Frontal cortex (tissue), 4 donors: ENCODE results near the gene MUC20. TPM values are rescaled to one million over a fixed set of nuclear protein-coding genes. Genes with fewer than 3 reads are reported as not detected.
"Not testable (repeated sequence)": the region's sequence is repeated elsewhere in the genome, so short reads cannot be mapped to it uniquely, and the experiment has no call there.

Experiments
- DNase-seq, 2 donors: peaks; one replicate each; pipeline ENCODE4 v3.0.0; 2012; ENCODE audit warnings: low spot score in 2 of 2
- FAIRE-seq: peaks from 2 replicates; lab custom pipeline; 2012; peaks lifted over from hg19 to GRCh38; lab: Jason Lieb, UNC
- total RNA-seq: library from RNA; depleted of rRNA; stranded (reverse); fragments of >200 nt; gene quantifications from one replicate; pipeline ENCODE4 v1.2.3, GENCODE V29; 2014
- donor health status: control.
- donor health status: control.
- donor health status: control.

MUC20 gene
- total RNA-seq, 1 donor from 2014 or later: 2.0 TPM

DNA sequence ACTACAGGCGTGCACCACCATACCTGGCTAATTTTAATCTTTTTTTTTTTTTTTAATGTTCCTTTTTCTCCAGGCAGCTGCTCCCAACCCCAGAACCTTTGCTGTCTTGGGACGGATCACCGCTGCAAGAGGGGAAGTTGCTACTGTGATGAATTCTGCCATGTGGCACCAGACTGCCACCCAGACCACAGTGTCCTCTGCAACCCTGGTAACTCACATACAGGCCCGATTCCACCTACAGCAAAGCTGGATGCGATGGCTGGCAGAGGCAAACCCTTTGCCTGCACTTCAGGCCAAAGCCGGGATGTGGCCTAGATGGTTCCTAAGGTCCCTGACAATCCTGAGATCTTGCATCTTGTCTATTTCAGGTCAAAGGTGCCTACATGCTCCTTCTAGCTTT lies 12.7 kb upstream of the MUC20 start:
- FAIRE-seq (no peak), DNase-seq (no peak)

DNA sequence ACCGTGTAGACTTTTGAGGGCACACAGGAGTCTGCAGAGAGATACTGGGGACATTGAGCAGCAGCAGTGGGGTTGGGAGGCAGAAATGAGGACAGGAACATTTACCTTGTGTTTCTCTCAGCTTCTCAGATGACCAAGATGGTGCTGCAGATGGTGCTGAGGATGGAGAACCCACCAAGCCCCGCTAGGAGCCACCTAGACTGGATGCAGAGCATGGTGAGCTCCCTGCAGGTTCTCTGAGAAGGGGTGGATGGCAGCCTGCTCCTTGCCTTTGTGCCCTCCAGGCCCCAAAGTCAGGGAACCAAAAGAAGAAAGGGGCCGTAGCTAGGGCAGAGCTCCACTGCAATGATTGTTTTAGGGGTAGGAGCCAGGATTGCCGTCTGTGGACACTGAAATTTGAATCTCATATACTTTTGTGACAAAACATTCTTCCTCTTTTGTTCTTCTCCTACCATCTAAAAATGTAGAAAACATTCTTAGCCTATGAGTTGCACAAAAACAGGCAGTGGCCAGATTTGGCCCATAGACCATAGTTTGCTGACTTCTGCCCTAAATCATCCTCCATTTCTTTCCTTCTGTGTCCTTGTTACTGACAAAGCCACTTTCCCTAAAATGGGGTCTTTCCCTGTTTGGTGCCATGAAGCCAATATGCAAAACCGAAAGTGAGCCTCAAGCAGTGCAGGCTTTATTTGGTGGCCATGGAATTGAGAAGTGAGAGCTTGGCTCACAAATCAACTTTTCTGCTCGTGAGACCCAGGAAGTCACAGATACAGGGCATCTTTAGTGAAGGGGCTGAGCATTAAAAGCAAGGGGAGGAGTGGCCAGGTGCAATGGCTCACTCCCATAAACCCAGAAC lies 11.9 kb upstream of the MUC20 start:
- DNase-seq (no peak), FAIRE-seq (no peak)

DNA sequence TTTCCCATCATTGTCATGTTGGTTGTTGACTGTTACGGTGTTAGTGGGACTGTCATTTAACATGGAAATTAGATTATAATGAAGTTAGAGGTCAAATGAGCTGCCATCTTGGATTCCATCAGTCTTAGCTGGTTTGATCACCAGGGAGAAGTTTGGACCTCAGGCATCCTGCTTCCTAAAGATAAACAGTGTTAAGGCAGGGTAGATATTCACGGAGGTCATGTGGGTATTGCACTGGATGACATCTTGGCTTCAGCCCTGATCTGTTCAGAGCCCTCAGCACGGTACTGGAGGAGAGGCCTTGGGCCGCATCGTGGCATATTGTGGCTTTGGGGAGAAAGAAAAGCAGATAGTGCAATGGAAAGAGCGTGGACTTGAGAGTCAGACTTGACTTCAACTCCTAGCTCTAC lies 11.1 kb upstream of the MUC20 start:
- FAIRE-seq (no peak), DNase-seq (no peak)

DNA sequence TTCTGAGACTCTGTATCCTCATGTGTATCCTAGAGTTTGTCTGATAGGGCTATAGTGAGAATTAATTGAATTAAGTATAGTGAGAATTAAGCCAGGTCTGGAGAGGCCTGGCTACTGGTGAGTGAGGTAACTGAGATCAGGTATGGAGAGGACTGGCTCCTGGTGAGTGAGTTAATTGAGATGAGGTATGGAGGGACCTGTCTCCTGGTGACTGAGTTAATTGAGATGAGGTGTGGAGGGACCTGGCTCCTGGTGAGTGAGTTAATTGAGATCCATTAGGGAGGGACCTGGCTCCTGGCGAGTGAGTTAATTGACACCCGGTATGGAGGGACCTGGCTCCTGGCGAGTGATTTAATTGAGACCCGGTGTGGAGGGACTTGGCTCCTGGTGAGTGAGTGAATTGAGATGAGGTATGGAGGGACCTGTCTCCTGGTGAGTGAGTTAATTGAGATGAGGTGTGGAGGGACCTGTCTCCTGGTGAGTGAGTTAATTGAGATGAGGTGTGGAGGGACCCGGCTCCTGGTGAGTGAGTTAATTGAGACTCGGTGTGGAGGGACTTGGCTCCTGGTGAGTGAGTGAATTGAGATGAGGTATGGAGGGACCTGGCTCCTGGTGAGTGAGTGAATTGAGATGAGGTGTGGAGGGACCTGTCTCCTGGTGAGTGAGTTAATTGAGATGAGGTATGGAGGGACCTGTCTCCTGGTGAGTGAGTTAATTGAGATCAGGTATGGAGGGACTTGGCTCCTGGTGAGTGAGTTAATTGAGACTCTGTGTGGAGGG lies 10.5 kb upstream of the MUC20 start:
- not testable (repeated sequence) for FAIRE-seq, DNase-seq

DNA sequence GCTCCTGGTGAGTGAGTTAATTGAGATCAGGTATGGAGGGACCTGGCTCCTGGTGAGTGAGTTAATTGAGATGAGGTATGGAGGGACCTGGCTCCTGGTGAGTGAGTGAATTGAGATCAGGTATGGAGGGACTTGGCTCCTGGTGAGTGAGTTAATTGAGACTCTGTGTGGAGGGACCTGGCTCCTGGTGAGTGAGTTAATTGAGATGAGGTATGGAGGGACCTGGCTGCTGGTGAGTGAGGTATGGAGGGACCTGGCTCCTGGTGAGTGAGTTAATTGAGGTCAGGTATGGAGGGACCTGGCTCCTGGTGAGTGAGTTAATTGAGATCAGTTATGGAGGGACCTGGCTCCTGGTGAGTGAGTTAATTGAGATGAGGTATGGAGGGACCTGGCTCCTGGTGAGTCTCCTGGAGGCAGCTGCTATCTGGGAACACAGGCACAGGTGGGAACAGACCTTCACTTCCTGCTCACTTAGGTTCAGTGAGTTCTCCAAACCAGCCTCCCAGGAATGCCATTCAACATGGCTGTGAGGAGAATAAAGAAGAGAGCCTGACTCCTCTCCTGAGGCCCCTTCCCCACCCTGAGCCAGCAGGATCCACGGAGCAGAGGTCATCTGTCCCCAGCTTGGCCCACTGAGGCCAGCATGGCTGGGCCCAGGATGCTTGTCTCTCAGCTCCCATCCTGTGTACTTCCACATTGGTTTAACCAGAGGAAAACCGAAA lies 9.5 kb upstream of the MUC20 start:
- FAIRE-seq: not testable (repeated sequence)

DNA sequence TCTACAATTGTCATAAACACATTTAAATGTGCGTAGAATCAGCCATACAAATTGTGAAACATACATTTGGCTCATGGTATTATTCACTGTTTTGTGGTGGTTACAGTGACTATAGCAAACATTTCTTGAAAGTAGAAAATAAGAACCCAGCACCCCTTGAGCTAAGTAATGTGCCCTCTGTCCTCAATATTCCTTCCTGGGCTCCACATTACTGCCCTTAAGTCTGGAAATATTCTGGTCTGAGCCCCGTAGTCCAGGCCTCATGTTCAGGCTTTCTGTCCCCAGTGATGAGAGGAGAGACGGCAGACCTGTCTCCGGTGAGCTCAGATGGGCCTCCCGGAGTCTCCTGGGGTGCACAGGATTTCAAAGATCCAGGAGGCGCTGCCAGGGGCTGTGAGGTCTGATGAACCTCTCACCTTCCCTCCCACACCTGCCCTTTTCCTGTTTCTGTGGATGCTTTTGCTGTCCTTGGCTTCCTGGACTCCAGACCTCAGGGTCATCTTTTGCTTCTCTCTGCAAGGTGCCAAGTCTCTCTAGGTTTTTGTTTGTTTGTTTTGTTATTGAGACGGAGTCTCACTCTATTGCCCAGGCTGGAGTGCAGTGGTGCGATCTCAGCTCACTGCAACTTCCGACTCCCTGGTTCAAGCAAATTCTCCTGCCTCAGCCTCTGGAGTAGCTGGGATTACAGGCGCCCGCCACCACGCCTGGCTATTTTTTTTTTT lies 8.8 kb upstream of the MUC20 start:
- FAIRE-seq: no peak
- DNase-seq: no peak

More for the DNA sequence above, 9.5 kb upstream of the MUC20 start:
- DNase-seq: not testable (repeated sequence)

DNA sequence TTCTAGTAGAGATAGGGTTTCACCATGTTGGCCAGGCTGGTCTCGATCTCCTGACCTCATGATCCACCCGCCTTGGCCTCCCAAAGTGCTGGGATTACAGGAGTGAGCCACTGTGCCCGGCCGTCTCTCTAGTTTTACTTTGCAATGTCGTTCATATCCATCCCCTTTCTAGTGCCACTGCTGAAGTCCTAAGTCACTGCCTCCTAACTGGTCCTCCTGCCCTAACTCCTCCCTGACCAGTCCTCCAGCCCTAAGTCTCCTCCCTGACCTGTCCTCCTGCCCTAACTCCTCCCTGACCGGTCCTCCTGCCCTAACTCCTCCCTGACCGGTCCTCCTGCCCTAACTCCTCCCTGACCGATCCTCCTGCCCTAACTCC lies 8.3 kb upstream of the MUC20 start:
- DNase-seq, FAIRE-seq: not testable (repeated sequence)

DNA sequence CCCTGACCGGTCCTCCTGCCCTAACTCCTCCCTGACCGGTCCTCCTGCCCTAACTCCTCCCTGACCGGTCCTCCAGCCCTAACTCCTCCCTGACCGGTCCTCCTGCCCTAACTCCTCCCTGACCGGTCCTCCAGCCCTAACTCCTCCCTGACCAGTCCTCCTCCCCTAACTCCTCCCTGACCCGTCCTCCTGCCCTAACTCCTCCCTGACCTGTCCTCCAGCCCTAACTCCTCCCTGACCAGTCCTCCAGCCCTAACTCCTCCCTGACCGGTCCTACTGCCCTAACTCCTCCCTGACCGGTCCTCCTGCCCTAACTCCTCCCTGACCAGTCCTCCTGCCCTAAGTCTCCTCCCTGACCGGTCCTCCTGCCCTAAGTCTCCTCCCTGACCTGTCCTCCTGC lies 7.6 kb upstream of the MUC20 start:
- DNase-seq, FAIRE-seq: not testable (repeated sequence)

DNA sequence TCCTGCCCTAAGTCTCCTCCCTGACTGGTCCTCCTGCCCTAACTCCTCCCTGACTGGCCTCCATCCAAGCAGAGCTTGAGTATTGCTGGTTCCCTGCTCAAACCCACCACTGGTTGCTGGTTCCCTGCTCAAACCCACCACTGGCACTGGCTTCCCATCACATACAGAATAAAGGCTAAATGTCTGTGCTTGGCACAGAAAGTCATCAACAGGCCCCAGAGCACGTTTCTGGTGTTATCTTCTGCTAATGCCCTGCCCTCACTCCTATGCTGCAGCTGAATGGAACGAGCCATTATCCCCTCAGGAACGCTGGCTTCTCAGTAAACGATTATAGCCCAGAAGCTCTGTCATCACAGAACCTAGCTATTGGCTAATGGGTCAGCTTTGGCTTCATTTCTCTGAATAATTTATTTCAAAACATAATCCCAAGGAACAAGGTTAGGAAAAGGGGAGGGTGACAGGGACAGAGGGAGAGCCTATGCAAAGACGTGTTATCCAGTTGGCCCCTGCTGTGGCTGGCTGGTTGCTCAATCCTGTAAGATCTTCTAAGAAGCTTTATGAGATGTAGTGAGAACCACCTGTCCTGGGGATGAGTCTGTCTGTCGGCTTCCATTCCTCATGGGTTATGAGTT lies 6.3 kb upstream of the MUC20 start:
- FAIRE-seq: no peak
- no peak for DNase-seq

DNA sequence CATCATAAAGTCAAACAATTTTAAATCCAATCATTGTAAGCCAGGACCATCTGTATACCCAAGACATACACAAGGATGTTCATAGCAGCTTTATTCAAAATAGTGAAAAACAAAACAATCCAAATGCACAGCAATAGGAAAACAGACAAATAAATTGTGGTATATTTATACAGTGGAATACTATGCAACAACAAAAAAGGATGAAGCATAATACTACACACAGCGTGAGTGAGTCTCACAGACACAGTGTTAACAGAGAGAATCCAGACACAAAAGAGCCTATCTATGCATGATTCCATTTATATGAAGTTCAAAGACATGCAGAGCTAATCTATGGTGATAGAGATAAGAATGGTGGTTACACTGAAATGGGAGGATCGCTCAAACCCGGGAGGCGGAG lies 5.6 kb upstream of the MUC20 start:
- no peak for FAIRE-seq

DNA sequence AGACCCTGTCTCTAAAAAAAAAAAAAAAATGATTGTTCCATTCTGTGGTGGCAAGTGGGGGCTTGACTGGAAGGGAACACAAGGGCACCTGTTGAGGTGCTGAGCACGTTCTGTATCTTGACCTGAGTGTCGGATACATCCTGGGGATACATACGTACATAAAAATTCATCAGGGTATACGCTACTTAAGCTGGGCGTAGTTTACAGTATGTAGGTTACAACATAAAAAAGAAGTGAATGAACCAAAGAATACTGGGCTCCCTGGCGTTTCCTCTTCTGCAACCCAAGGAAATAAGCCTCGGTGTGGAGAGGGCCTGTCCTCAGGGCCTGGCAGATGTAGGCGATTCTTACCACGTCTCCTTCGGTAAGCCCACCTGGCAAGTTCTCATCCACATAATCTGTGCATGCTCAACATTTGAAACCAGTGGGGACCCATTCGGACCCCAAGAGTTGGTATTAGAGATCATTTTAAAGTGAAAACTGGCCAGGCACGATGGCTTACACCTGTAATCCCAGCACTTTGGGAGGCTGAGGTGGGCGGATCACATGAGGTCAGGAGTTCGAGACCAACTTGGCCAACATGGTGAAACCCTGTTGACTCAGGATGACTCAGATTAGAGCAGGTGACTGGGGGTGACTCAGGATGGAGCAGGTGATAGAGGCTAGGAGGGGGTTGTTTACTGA lies 5.1 kb upstream of the MUC20 start:
- DNase-seq (no peak), FAIRE-seq (no peak)

More for the DNA sequence above, 5.6 kb upstream of the MUC20 start:
- DNase-seq: no peak

DNA sequence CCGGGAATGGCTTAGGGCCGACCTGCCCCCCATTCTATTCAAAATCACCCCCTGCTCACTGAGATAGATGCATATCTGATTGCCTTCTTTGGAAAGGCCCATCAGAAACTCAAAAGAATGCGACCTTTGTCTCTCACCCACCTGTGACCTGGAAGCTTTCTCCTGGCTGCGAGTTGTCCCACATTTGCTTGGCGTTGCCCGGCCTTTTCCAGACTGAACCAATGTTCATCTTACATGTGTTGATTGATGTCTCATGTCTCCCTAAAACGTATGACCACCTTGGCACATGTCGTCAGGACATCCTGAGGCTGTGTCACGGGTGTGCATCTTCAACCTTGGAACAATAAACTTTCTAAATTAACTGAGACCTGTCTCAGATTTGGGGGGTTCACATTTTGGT lies 3.4 kb upstream of the MUC20 start:
- FAIRE-seq (no peak), DNase-seq (no peak)

DNA sequence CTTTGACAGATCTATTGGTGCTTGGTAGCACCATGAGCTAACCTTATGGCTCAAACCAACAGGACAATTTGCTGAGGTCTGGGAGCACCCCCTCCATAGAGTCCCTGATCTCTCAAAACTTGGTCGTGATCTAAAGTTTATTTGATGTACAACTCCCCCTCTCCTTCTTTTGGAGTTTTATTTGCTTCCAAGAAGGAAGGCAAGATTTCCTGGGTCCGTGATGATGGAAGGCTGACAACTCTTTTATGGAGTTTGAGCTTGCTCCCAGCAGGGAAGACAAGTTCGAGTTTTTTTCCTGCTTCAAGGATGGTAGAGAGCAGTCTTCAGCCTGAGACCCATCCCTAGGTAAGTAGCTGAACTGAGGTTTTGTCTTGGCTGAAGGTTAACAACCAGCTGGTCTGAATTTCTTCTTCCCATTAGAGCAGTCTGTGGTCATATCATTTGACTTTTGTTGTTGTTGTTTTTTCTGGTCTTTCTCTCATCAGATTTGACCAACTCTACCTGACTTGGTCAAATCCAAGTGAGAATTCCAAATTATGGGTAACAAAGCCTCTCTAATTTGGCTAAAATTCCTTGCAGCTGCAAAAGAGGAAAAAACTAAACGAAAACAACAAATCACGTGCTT lies 2.8 kb upstream of the MUC20 start:
- DNase-seq (no peak), FAIRE-seq (no peak)

DNA sequence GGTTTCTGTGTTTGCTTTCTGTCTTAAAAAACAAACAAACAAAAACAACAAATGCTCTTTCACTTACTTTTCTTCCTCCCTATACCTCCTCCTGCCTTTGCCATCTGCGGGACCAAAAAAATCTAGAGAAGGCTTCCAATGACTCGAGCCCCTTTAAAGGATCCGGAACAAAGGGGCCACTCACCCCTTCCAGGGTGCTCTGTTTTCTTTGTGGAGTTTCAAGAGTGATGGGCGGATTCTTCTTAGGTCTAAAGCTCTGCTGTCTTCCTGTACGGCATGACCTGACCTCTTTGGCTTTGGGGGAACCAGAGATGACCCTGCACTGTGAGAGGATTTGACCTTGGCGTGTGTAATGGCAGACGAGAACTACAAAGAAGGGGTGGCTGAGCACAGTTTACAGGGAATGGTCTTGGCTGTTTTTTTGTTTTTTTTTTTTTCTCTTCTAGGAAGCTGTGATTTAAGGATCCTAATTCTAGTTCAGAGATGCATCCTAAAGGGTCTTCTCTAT lies 2.2 kb upstream of the MUC20 start:
- FAIRE-seq: no peak
- no peak for DNase-seq

DNA sequence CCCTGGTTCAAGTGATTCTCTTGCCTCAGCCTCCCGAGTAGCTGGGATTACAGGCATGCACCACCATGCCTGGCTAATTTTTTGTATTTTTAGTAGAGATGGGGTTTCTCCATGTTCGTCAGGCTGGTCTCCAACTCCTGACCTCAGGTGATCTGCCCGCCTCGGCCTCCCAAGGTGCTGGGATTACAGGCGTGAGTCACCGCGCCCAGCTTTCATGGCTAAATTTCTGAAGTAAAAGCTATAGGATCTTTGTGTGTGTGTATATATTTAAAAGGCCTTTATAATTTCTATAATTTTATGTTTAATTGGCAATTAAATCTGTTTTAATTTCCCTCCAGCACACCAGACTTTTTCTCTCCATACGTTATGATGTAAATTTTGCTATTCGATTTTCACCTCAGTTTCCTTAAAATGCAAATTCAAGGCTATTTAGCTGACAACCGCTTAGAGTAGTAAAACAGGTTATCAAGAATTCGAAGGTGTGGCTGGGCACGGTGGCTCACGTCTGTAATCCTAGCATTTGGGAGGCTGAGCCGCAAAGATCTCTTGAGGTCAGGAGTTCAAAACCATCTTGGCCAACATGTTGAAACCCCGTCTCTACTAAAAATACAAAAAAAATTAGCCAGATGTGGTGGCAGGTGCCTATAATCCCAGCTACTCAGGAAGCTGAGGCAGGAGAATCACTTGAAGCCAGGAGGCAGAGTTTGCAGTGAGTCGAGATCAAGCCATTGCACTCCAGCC lies 1.1 kb upstream of the MUC20 start:
- not testable (repeated sequence) for FAIRE-seq, DNase-seq

DNA sequence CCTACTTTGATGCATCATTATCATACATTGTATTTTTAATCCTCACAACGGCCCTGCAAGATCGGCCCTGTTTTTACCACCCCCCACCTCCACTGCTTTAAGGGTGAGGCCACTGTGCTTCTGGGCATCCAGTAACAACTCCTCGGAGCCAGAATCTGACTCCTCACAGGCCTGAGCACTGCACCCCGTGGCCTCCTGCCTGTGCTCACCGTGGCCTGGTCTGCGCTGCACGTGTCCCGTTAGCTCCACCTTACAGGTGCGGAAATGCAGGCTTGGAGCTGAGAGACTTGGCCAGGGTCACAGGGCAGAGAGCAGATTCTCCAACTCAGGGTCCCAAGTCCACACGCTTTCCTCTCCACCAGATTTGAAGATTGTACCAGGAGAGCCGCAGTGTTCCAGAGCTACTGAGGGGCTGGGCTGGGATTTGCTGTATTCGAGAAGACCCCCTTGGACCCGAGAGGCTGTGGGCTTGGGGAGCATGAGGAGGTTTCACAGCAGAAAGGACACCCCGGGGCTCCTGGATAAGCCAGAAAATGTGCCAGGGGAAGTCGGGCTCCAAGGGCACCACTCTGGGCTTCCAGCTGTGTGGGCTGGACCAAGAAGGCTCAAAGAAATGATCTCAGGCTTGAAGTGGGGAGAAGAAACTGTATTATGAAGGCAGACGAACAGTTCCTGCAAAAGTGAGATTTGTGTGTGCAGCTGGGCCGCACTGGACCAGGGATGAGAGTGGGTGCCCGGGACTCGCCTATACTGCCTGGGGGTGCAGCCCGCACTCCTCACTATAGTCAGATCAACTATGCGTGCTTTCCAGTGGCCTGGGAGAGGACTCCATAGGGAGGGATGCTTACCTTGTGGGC lies 1.6 kb downstream of the MUC20 start:
- not testable (repeated sequence) for DNase-seq, FAIRE-seq

DNA sequence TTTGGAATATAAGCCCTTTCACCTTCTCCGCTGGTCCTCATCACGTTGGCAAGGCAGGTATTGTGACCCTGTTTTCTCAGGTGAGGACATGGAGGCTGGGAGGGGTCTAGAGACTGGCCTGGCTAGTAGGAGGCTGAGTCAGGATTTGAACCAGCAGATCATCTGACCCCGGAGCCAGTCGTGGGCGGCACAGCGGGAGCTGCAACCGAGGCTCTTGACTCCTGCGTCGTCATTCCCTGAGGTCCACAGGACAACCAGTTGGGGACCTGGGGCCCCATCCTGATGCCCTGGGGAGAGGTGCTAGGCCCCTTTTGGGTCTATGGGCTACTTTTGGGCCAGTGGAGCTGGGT lies 2.2 kb downstream of the MUC20 start:
- DNase-seq, FAIRE-seq: not testable (repeated sequence)
